Ishikawa (cell line): ENCODE data around the gene GRIA4.

ENCODE experiments used
- CEBPB ChIP-seq: IDR thresholded peaks from 2 replicates; pipeline ENCODE4 v1.6.1; 2012
- CREB1 ChIP-seq: IDR thresholded peaks from 2 replicates; pipeline ENCODE4 v1.6.1; 2012; ENCODE audit warnings: low read depth
- EGR1 ChIP-seq: IDR thresholded peaks from 2 replicates; pipeline ENCODE4 v1.6.1; 2012
- EP300 ChIP-seq: IDR thresholded peaks from 2 replicates; pipeline ENCODE4 v1.6.1; 2012; ENCODE audit warnings: borderline replicate concordance
- FOXM1 ChIP-seq: IDR thresholded peaks from 2 replicates; pipeline ENCODE4 v1.6.1; 2012; ENCODE audit warnings: low read depth, borderline replicate concordance
- NFIC ChIP-seq: IDR thresholded peaks from 2 replicates; pipeline ENCODE4 v1.6.1; 2012
- RAD21 ChIP-seq: IDR thresholded peaks from 2 replicates; pipeline ENCODE4 v1.6.1; 2012; ENCODE audit warnings: low read depth
- TAF1 ChIP-seq: IDR thresholded peaks from 2 replicates; pipeline ENCODE4 v1.6.1; 2012; ENCODE audit warnings: low read depth, mild to moderate bottlenecking
- TCF12 ChIP-seq: IDR thresholded peaks from 2 replicates; pipeline ENCODE4 v1.6.1; 2012; ENCODE audit warnings: low read depth
- TEAD4 ChIP-seq: IDR thresholded peaks from 2 replicates; pipeline ENCODE4 v1.6.1; 2012
- YY1 ChIP-seq: IDR thresholded peaks from 2 replicates; pipeline ENCODE4 v1.6.1; 2012; ENCODE audit warnings: low read depth
- ZBTB7A ChIP-seq: IDR thresholded peaks from 2 replicates; pipeline ENCODE4 v1.6.1; 2012; ENCODE audit warnings: low read depth
- TF ChIP-seq, protein P1 (sequence below): IDR thresholded peaks from 2 replicates; pipeline ENCODE4 v1.6.1; 2012
- TF ChIP-seq, protein P2 (sequence below): IDR thresholded peaks from 2 replicates; pipeline ENCODE4 v1.6.1; 2012
- TF ChIP-seq, protein P3 (sequence below): IDR thresholded peaks from 2 replicates; pipeline ENCODE4 v1.6.1; 2012; ENCODE audit warnings: low read depth, mild to moderate bottlenecking

Gene GRIA4

DNA sequence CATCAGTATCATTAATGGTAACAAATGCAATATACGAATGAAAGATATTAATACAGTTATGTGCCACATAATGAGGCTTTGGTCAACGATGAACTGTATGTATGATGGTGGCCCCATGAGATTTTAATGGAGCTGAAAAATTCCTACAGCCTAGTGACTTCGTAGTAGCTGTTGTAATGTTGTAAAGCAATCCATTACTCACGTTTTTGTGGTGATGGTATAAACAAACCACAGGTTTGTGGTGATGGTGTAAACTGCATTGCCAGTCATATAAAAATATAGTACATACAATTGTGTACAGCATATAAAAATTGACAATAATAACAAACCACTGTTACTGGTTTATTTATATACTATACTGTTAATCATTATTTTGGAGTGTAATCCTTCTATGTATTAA lies 27.4 kb upstream of the GRIA4 start:
- TF ChIP-seq, protein P1, sequence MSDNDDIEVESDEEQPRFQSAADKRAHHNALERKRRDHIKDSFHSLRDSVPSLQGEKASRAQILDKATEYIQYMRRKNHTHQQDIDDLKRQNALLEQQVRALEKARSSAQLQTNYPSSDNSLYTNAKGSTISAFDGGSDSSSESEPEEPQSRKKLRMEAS, result no peak
- TF ChIP-seq CEBPB (no peak), NFIC (no peak), EGR1 (no peak), RAD21 (no peak), TCF12 (no peak), TEAD4 (no peak), ZBTB7A (no peak), TAF1 (no peak), YY1 (no peak), FOXM1 (no peak), CREB1 (no peak), EP300 (no peak)
- TF ChIP-seq, protein P2, sequence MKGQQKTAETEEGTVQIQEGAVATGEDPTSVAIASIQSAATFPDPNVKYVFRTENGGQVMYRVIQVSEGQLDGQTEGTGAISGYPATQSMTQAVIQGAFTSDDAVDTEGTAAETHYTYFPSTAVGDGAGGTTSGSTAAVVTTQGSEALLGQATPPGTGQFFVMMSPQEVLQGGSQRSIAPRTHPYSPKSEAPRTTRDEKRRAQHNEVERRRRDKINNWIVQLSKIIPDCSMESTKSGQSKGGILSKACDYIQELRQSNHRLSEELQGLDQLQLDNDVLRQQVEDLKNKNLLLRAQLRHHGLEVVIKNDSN, result no peak
- TF ChIP-seq, protein P3, sequence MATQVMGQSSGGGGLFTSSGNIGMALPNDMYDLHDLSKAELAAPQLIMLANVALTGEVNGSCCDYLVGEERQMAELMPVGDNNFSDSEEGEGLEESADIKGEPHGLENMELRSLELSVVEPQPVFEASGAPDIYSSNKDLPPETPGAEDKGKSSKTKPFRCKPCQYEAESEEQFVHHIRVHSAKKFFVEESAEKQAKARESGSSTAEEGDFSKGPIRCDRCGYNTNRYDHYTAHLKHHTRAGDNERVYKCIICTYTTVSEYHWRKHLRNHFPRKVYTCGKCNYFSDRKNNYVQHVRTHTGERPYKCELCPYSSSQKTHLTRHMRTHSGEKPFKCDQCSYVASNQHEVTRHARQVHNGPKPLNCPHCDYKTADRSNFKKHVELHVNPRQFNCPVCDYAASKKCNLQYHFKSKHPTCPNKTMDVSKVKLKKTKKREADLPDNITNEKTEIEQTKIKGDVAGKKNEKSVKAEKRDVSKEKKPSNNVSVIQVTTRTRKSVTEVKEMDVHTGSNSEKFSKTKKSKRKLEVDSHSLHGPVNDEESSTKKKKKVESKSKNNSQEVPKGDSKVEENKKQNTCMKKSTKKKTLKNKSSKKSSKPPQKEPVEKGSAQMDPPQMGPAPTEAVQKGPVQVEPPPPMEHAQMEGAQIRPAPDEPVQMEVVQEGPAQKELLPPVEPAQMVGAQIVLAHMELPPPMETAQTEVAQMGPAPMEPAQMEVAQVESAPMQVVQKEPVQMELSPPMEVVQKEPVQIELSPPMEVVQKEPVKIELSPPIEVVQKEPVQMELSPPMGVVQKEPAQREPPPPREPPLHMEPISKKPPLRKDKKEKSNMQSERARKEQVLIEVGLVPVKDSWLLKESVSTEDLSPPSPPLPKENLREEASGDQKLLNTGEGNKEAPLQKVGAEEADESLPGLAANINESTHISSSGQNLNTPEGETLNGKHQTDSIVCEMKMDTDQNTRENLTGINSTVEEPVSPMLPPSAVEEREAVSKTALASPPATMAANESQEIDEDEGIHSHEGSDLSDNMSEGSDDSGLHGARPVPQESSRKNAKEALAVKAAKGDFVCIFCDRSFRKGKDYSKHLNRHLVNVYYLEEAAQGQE, result no peak

DNA sequence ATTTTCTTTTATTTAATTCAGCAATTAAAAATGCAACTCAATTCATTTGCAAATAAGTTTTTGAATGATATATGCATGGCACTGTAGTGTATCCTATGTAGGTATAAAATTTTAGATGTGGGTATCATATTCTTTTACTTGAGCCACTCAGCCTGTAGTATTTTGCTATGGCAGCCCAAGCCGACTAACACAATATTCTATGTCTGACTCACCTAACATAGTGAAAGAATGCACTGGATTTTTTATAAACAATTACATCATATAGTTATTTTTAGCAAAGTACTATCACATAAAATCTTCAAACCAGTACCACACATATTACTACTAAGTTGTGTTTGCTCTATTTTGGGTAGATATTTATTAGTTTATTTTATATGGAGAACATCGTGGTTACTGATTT lies 21.9 kb upstream of the GRIA4 start:
- TF ChIP-seq, protein P2, result no peak
- TF ChIP-seq ZBTB7A (no peak), FOXM1 (no peak), EGR1 (no peak), RAD21 (no peak), YY1 (no peak), CREB1 (no peak), TCF12 (no peak), NFIC (no peak)

DNA sequence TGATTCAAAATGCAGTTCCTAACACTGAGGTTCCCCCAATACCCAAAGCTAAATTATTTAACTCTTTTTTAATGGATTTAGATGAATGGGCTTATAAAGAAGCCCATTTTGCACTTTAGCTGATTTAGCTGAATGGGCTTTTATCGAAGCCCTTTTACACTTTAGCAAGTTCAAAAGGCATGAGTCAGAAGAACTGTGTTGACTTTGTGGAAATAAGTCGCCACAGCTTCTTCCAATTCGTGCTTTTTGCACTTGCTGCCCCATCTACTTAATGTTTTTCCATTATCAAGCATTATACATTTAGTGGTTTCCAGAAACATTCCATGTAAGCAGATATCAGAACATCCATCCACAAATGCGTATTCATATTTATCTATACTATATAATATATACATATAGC lies 20.5 kb upstream of the GRIA4 start:
- TF ChIP-seq CEBPB (no peak), NFIC (no peak), TAF1 (no peak), RAD21 (no peak), CREB1 (no peak)
- TF ChIP-seq, protein P2, result no peak

DNA sequence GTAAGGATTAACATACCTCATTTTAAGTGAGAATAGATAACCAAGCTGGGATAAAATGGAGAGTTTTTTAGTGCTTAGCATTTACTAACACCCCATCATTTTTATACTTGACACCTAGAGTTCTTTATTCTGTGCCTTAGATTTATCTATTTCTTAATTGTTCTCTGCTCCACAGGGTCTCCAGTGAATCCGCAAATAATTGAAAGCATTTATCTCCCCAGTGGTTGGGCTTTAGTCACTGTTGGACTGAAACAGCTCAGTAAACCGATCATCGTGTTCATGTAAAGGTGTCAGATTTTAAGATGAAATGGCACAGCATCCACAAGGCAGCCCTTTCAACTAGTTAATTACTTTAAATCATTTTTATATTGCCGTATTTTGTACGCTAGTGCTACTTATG lies 17.8 kb upstream of the GRIA4 start:
- no peak for TF ChIP-seq RAD21
- no peak for TF ChIP-seq TAF1
- no peak for TF ChIP-seq TEAD4
- TF ChIP-seq FOXM1, result no peak
- TF ChIP-seq YY1, result no peak
- TF ChIP-seq ZBTB7A, result no peak

DNA sequence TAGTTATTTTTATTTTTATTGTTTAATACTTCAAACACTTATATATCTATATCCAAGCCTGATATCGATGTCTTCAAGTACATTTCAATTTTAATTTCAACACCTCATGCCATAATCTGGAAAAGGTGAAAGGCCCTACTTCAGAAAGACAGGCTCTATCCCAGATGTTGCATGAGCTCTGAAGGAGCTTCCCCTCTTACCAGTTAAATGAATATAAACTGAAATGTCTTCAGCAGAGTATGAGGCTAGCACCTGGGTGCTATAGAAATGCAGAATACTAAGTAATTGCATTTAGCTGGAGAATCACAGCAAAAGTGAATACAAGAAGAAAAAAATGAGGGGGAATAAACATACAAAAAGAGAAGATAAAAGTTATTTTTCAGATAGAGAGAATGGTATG lies 11.5 kb upstream of the GRIA4 start:
- TF ChIP-seq, protein P2, result no peak
- TF ChIP-seq NFIC (no peak), TCF12 (no peak), TEAD4 (no peak), EGR1 (no peak), ZBTB7A (no peak), EP300 (no peak), TAF1 (no peak), CREB1 (no peak), FOXM1 (no peak), CEBPB (no peak), RAD21 (no peak), YY1 (no peak)
- TF ChIP-seq, protein P3, result no peak
- TF ChIP-seq, protein P1, result no peak

DNA sequence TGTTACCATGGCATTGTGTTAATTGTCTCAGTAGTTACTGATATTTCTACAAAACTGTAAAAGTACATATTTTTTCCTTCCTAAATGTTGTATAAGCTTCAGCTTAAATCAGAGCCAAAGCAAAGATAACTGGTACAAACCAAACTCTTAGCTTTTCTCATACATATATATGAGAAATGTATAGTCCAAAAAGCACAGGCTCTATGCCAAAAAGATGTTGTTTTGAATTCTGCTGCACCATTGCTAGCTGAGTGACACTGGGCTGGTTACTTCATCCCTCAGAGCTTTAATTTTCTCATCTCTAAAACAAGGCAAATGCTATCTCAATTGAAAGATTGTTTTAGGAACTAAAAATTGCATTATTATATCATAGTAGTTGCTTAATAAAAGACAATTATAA lies 6.7 kb upstream of the GRIA4 start:
- TF ChIP-seq ZBTB7A, result no peak
- no peak for TF ChIP-seq EGR1
- TF ChIP-seq CEBPB, result no peak
- TF ChIP-seq CREB1, result no peak
- TF ChIP-seq NFIC, result no peak
